ENCODE results near the gene TMBIM1. TPM values are rescaled to one million over a fixed set of nuclear protein-coding genes. Genes with fewer than 3 reads are reported as not detected.

Gene TMBIM1
- total RNA-seq = 100 to 1,000 TPM in 1 of 8 experiments, 10 to 100 TPM in 3, 1 to 10 TPM in 3, under 1 TPM in 1; 0.54 to 276 (median 8.6) TPM

GRCh38 chr2:218292048-218293014 lies at the start of gene TMBIM1:
TSS of gene TMBIM1 (minus strand) at chr2:218292503. CDS start at chr2:218282141, 10,362 bp downstream.
- H3K4me3 ChIP-seq = no peak within 1 kb of the TSS
- ATAC-seq (replicated peaks in 6 of 8) = peak; percentile 36 to 91 (median 67)
- in situ Hi-C loops (cut with MboI; ENCODE audit: low pct_unique_long_range_greater_than_20kb in 2 of 9, low sequenced_read_pairs in 9 of 9, unreplicated experiment in 9 of 9) = loop anchor here in 7 of 9 experiments (25.0 kb wide), 2 partner anchors 95 to 395 kb away; partner anchors contain the start of genes CTDSP1 (in 7 of the 7) and SLC11A1 (in 7 of the 7)
- WGBS, 10 experiments = 23 to 88% (median 60%) methylated on average over 3 to 5 of the region's 63 CpGs; no CpG with 5 or more reads in 1 of the 10 experiments
- H3K4me1 ChIP-seq (replicated peaks in 1 of 2) = peaks cover 0 to 3% of the 10 kb centered on the region in 2 donors
- no peak within 1 kb of the TSS for H3K27ac ChIP-seq

GRCh38 chr2:218341381-218341780 lies 49.1 kb upstream of the TMBIM1 start:
- in situ Hi-C loops (cut with MboI; ENCODE audit: low pct_unique_long_range_greater_than_20kb in 2 of 9, low sequenced_read_pairs in 9 of 9, unreplicated experiment in 9 of 9) = no loop called here
- Histone ChIP-seq H3K4me3 (no peak overlapping the region), H3K27ac (no peak overlapping the region), H3K4me1 (replicated peaks in 1 of 2) (no peaks in the 10 kb centered on the region)
- WGBS, 10 experiments = no CpG with 5 or more reads among the region's 8 CpGs
- no peak for ATAC-seq (replicated peaks in 6 of 8)

GRCh38 chr2:218340656-218341055 lies 48.4 kb upstream of the TMBIM1 start:
- no peak overlapping the region for H3K4me3 ChIP-seq
- H3K27ac ChIP-seq = no peak overlapping the region
- no peaks in the 10 kb centered on the region for H3K4me1 ChIP-seq (replicated peaks in 1 of 2)
- in situ Hi-C loops (cut with MboI; ENCODE audit: low pct_unique_long_range_greater_than_20kb in 2 of 9, low sequenced_read_pairs in 9 of 9, unreplicated experiment in 9 of 9) = no loop called here
- 38 to 100% (median 75%) methylated on average over 1 to 7 of the region's 9 CpGs; no CpG with 5 or more reads in 6 of the 10 experiments for WGBS, 10 experiments
- ATAC-seq (replicated peaks in 6 of 8) = no peak

- Histone ChIP-seq H3K27ac (no peak overlapping the region), H3K4me3 (no peak overlapping the region), H3K4me1 (replicated peaks in 1 of 2) (no peaks in the 10 kb centered on the region)
- in situ Hi-C loops (cut with MboI; ENCODE audit: low pct_unique_long_range_greater_than_20kb in 2 of 9, low sequenced_read_pairs in 9 of 9, unreplicated experiment in 9 of 9) = no loop called here
- WGBS, 10 experiments = 60 to 100% (median 98%) methylated on average over 1 to 3 of the region's 3 CpGs; no CpG with 5 or more reads in 2 of the 10 experiments
- ATAC-seq (replicated peaks in 6 of 8) = no peak
Measured at GRCh38 chr2:218334531-218334930, 42.2 kb upstream of the TMBIM1 start.

DNA sequence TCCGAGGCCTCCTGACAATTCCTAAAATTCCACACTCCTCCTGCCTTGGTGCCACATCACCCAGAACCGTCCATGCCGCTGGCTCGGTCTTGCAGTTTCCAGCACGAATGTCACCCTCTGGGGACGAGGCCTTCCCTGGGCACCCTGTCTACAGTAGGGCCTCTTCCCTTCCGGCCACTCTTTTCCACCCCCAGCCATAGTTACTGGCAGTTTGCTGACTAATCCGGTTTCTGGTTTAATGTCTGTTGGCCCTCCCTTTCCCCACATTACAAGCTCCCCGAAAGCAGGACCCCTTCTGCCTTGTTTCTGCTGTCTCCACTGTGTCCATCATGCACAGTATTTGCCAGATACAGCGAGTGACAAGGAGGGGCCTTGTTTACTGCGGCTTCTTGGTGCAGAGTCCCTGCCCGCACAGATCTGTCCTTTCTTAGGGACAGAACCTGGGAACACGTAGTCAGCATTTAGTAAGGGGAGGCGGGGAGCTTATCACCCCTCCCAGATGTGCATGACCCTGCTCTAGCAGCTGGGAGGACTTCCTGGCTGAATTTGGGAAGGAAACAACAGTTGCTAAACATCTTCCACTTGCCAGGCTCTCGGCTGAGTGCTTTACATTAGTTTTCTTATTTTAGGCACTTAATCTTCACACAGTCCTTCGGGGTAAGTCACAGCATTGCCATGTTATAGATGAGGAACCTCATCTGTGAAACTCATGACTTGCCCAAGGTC lies 40.8 kb upstream of the TMBIM1 start:
- in situ Hi-C loops (cut with MboI; ENCODE audit: low pct_unique_long_range_greater_than_20kb in 2 of 9, low sequenced_read_pairs in 9 of 9, unreplicated experiment in 9 of 9) = no loop called here
- no peak overlapping the region for H3K27ac ChIP-seq
- WGBS, 10 experiments = 51 to 86% (median 77%) methylated on average over 1 to 9 of the region's 16 CpGs; no CpG with 5 or more reads in 4 of the 10 experiments
- peak in 2 of 8 experiments; percentile 4 to 10 for ATAC-seq (replicated peaks in 6 of 8)
- H3K4me1 ChIP-seq (replicated peaks in 1 of 2) = peaks cover 0 to 4% of the 10 kb centered on the region in 2 donors
- H3K4me3 ChIP-seq = no peak overlapping the region

DNA sequence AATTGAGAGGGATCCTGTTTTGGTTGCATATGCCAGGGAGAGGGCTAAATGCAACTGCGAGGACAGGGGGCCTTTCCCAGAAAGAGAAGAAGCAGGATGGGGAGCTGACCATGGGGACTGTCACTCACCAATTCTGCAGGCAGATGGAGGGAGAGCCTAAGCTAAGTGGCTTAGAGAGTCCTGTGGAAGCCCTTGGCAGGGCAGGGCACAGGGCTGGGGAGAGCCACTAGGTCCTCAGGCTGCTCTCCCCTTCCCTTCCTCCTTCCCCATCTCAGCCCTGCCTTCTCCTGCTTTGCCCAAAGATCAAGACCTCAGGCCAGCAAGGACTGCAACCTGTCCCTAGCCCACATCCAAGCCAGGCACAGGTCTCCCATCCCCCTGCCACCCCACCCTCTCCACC lies 40.0 kb upstream of the TMBIM1 start:
- no peak overlapping the region for H3K4me3 ChIP-seq
- no peak overlapping the region for H3K27ac ChIP-seq
- in situ Hi-C loops (cut with MboI; ENCODE audit: low pct_unique_long_range_greater_than_20kb in 2 of 9, low sequenced_read_pairs in 9 of 9, unreplicated experiment in 9 of 9) = no loop called here
- ATAC-seq (replicated peaks in 6 of 8) = peak in 1 of 8 experiments; percentile 11
- WGBS, 10 experiments = 80 to 100% (median 100%) methylated on average over 1 of the region's 1 CpG; no CpG with 5 or more reads in 6 of the 10 experiments
- peaks cover 0 to 4% of the 10 kb centered on the region in 2 donors for H3K4me1 ChIP-seq (replicated peaks in 1 of 2)

- 51 to 100% (median 85%) methylated on average over 1 to 8 of the region's 8 CpGs for WGBS, 10 experiments
- Histone ChIP-seq H3K4me3 (no peak overlapping the region), H3K27ac (no peak overlapping the region), H3K4me1 (replicated peaks in 1 of 2) (peaks cover 0 to 4% of the 10 kb centered on the region in 2 donors)
- in situ Hi-C loops (cut with MboI; ENCODE audit: low pct_unique_long_range_greater_than_20kb in 2 of 9, low sequenced_read_pairs in 9 of 9, unreplicated experiment in 9 of 9) = no loop called here
- peak in 1 of 8 experiments; percentile 11 for ATAC-seq (replicated peaks in 6 of 8)
Measured at GRCh38 chr2:218331745-218332144, 39.4 kb upstream of the TMBIM1 start.

GRCh38 chr2:218329826-218330593 lies 37.7 kb upstream of the TMBIM1 start:
- WGBS, 10 experiments = 20 to 70% (median 40%) methylated on average over 1 to 2 of the region's 8 CpGs; no CpG with 5 or more reads in 4 of the 10 experiments
- no peak overlapping the region for H3K27ac ChIP-seq
- in situ Hi-C loops (cut with MboI; ENCODE audit: low pct_unique_long_range_greater_than_20kb in 2 of 9, low sequenced_read_pairs in 9 of 9, unreplicated experiment in 9 of 9) = no loop called here
- no peak overlapping the region for H3K4me3 ChIP-seq
- peak in 1 of 8 experiments; percentile 6 for ATAC-seq (replicated peaks in 6 of 8)
- H3K4me1 ChIP-seq (replicated peaks in 1 of 2) = peaks cover 0 to 4% of the 10 kb centered on the region in 2 donors

GRCh38 chr2:218329027-218329825 lies 36.9 kb upstream of the TMBIM1 start:
- 28 to 93% (median 89%) methylated on average over 3 to 9 of the region's 18 CpGs; no CpG with 5 or more reads in 4 of the 10 experiments for WGBS, 10 experiments
- H3K27ac ChIP-seq = no peak overlapping the region
- in situ Hi-C loops (cut with MboI; ENCODE audit: low pct_unique_long_range_greater_than_20kb in 2 of 9, low sequenced_read_pairs in 9 of 9, unreplicated experiment in 9 of 9) = no loop called here
- peaks cover 2 to 6% of the 10 kb centered on the region in 2 donors for H3K4me1 ChIP-seq (replicated peaks in 1 of 2)
- ATAC-seq (replicated peaks in 6 of 8) = peak in 1 of 8 experiments; percentile 24
- no peak overlapping the region for H3K4me3 ChIP-seq

DNA sequence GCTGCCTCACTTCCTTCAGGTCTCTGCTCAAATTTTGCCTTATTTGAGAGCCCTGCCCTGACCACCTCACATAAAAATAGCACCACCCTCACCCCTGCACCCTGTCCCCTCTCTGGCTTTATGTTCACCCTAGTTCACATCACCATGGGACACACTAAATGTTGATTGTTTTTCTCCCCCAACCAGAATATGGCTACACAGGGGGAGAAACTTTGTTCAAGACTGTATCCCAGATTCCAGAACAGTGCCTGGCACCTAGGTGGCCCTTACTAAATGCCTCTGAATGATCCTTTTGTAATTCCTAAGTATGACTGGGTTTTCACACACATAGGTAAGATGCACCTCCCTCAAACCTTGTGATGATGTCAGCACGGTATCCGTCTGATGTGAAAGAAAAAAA lies 36.0 kb upstream of the TMBIM1 start:
- Histone ChIP-seq H3K27ac (no peak overlapping the region), H3K4me3 (no peak overlapping the region), H3K4me1 (replicated peaks in 1 of 2) (peaks cover 8 to 10% of the 10 kb centered on the region in 2 donors)
- WGBS, 10 experiments = no CpG with 5 or more reads among the region's 2 CpGs
- ATAC-seq (replicated peaks in 6 of 8) = no peak
- in situ Hi-C loops (cut with MboI; ENCODE audit: low pct_unique_long_range_greater_than_20kb in 2 of 9, low sequenced_read_pairs in 9 of 9, unreplicated experiment in 9 of 9) = no loop called here

- no peak for ATAC-seq (replicated peaks in 6 of 8)
- 60 to 100% (median 82%) methylated on average over 1 to 7 of the region's 11 CpGs; no CpG with 5 or more reads in 5 of the 10 experiments for WGBS, 10 experiments
- in situ Hi-C loops (cut with MboI; ENCODE audit: low pct_unique_long_range_greater_than_20kb in 2 of 9, low sequenced_read_pairs in 9 of 9, unreplicated experiment in 9 of 9) = no loop called here
- H3K4me3 ChIP-seq = no peak overlapping the region
- H3K27ac ChIP-seq = no peak overlapping the region
- peaks cover 8 to 10% of the 10 kb centered on the region in 2 donors for H3K4me1 ChIP-seq (replicated peaks in 1 of 2)
Measured at GRCh38 chr2:218327451-218328210, 35.3 kb upstream of the TMBIM1 start.

All from motor neuron (in vitro differentiated cells).